Tibial nerve (tissue), 4 donors: ENCODE data around the gene BACE1.

Source experiments
- CTCF ChIP-seq, 5 experiments: fragments of 200-600 bp in 3 of 5; fragments of 450-650 bp in 2 of 5; sonication (generic) in 3 of 5; IDR thresholded peaks; one replicate each; pipeline ENCODE4 v1.5.1; 2016 to 2019; ENCODE audit warnings: antibody characterized with exemption in 5 of 5, mild to moderate bottlenecking in 3 of 5, moderate library complexity in 2 of 5
- EP300 ChIP-seq, 2 donors: sonication (generic); formaldehyde crosslinking; IDR thresholded peaks; one replicate each; pipeline ENCODE4 v1.6.1; 2017; ENCODE audit warnings: antibody characterized with exemption in 2 of 2, mild to moderate bottlenecking in 1 of 2
- POLR2A ChIP-seq, 2 donors: fragments of 450-650 bp; IDR thresholded peaks; one replicate each; pipeline ENCODE4 v1.6.1; 2017; ENCODE audit warnings: antibody characterized with exemption in 2 of 2, mild to moderate bottlenecking in 2 of 2, moderate library complexity in 2 of 2

- TF ChIP-seq CTCF (IDR thresholded peaks at IDR 0.05) (no peak), POLR2A (IDR thresholded peaks at IDR 0.05) (no peak), EP300 (IDR thresholded peaks at IDR 0.05) (no peak)
Observed at GRCh38 chr11:117295438-117296137, 20.5 kb downstream of the BACE1 start.
